ENCODE measurements around the gene EIF3D. TPM values are rescaled to one million over a fixed set of nuclear protein-coding genes. Genes with fewer than 3 reads are reported as not detected.

The EIF3D gene
- total and polyA plus RNA-seq, 9 of the 15 experiments (the other 6 are each of a cell fraction or from before 2014, with no cell fraction given) = 191 to 422 (median 279) TPM

DNA sequence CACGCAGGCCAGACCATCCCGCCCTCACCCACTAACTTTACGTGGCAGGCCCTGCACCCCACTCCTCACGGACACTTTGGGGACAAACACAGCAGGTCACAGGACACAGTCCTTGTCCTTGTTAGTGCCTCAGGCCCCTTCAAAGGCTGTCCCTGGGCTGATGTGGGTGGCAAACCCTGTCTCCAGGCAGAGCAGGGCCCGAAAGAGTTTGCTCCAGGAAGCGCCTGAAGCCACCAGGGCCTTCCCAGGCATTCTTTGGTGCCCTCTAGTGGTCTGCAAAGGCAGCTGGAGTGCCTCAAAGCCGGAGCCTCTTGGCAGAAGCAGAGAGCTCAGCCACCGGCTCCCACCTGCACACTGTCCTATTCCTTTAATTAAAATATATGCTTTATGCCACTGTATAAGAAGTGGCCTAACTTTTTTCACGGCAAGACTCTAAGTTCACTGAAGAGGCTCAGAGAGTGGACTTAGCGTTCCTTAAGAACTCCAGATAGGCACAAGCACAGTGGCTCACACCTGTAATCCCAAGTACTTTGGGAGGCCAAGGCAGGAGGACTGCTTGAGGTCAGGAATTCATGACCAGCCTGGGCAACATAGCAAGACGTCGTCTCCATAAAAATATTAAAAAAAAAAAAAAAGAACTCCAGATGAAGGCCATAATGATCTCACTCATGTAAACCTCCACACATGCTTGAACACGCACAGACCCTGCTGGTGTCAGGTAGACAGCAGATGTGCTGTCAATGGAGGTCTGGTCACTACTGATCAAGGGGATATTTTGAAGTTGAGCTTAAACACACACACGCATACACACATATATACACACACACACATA, 58.6 kb downstream of the EIF3D start (continued):
- TF ChIP-seq, protein P1, sequence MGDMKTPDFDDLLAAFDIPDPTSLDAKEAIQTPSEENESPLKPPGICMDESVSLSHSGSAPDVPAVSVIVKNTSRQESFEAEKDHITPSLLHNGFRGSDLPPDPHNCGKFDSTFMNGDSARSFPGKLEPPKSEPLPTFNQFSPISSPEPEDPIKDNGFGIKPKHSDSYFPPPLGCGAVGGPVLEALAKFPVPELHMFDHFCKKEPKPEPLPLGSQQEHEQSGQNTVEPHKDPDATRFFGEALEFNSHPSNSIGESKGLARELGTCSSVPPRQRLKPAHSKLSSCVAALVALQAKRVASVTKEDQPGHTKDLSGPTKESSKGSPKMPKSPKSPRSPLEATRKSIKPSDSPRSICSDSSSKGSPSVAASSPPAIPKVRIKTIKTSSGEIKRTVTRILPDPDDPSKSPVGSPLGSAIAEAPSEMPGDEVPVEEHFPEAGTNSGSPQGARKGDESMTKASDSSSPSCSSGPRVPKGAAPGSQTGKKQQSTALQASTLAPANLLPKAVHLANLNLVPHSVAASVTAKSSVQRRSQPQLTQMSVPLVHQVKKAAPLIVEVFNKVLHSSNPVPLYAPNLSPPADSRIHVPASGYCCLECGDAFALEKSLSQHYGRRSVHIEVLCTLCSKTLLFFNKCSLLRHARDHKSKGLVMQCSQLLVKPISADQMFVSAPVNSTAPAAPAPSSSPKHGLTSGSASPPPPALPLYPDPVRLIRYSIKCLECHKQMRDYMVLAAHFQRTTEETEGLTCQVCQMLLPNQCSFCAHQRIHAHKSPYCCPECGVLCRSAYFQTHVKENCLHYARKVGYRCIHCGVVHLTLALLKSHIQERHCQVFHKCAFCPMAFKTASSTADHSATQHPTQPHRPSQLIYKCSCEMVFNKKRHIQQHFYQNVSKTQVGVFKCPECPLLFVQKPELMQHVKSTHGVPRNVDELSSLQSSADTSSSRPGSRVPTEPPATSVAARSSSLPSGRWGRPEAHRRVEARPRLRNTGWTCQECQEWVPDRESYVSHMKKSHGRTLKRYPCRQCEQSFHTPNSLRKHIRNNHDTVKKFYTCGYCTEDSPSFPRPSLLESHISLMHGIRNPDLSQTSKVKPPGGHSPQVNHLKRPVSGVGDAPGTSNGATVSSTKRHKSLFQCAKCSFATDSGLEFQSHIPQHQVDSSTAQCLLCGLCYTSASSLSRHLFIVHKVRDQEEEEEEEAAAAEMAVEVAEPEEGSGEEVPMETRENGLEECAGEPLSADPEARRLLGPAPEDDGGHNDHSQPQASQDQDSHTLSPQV (IDR thresholded peaks at IDR 0.05) = peak; percentile 34; the same call in 1 of the 2 replicates
- peak; percentile 20; the same call in 1 of the 2 replicates for TF ChIP-seq L3MBTL2 (IDR thresholded peaks at IDR 0.05)
- no peak for TF ChIP-seq CHD1 (IDR thresholded peaks at IDR 0.05; ENCODE audit: low read length)
- TF ChIP-seq, protein P2, sequence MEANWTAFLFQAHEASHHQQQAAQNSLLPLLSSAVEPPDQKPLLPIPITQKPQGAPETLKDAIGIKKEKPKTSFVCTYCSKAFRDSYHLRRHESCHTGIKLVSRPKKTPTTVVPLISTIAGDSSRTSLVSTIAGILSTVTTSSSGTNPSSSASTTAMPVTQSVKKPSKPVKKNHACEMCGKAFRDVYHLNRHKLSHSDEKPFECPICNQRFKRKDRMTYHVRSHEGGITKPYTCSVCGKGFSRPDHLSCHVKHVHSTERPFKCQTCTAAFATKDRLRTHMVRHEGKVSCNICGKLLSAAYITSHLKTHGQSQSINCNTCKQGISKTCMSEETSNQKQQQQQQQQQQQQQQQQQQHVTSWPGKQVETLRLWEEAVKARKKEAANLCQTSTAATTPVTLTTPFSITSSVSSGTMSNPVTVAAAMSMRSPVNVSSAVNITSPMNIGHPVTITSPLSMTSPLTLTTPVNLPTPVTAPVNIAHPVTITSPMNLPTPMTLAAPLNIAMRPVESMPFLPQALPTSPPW (CRISPR knock-in tag; IDR thresholded peaks at IDR 0.05) = no peak
- TF ChIP-seq ZBTB7A (IDR thresholded peaks at IDR 0.05; ENCODE audit: borderline replicate concordance, control insufficient read depth, low read depth, low read length) = no peak
- TF ChIP-seq, protein P3, sequence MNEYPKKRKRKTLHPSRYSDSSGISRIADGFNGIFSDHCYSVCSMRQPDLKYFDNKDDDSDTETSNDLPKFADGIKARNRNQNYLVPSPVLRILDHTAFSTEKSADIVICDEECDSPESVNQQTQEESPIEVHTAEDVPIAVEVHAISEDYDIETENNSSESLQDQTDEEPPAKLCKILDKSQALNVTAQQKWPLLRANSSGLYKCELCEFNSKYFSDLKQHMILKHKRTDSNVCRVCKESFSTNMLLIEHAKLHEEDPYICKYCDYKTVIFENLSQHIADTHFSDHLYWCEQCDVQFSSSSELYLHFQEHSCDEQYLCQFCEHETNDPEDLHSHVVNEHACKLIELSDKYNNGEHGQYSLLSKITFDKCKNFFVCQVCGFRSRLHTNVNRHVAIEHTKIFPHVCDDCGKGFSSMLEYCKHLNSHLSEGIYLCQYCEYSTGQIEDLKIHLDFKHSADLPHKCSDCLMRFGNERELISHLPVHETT (CRISPR knock-in tag; conservative IDR thresholded peaks at IDR 0.05 in 1 of 2, IDR thresholded peaks at IDR 0.05 in 1 of 2) = no peak
- TF ChIP-seq, protein P4, sequence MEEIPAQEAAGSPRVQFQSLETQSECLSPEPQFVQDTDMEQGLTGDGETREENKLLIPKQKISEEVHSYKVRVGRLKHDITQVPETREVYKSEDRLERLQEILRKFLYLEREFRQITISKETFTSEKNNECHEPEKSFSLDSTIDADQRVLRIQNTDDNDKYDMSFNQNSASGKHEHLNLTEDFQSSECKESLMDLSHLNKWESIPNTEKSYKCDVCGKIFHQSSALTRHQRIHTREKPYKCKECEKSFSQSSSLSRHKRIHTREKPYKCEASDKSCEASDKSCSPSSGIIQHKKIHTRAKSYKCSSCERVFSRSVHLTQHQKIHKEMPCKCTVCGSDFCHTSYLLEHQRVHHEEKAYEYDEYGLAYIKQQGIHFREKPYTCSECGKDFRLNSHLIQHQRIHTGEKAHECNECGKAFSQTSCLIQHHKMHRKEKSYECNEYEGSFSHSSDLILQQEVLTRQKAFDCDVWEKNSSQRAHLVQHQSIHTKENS (CRISPR knock-in tag; IDR thresholded peaks at IDR 0.05) = no peak
- no peak for TF ChIP-seq KAT7 (CRISPR knock-in tag; IDR thresholded peaks at IDR 0.05; ENCODE audit: borderline replicate concordance)

Measured in K562 (cell line).